Endothelial cell of umbilical vein (primary cell): ENCODE data around the gene ANKS1A. TPM values are rescaled to one million over a fixed set of nuclear protein-coding genes. Genes with fewer than 3 reads are reported as not detected.

ENCODE experiments used
- BruUV-seq: library from RNA; stranded (reverse); fragments of 400-500 nt; replicated peaks from 2 replicates; lab custom pipeline; 2021; lab: Mats Ljungman, UMichigan
- CTCF ChIA-PET: fragments of 300-600, 350-600 bp; sonication (Branson Sonifier 250); formaldehyde crosslinking; loops from one replicate; lab custom pipeline; 2021; ENCODE audit warnings: antibody characterized with exemption, inconsistent platforms; lab: Charles Lee
- POLR2A ChIA-PET: fragments of 300-600, 350-600 bp; sonication (Branson Sonifier 250); formaldehyde crosslinking; loops from one replicate; lab custom pipeline; 2021; ENCODE audit warnings: antibody characterized with exemption, inconsistent platforms; lab: Charles Lee
- DNase-seq: peaks from one replicate; pipeline ENCODE4 v3.0.0-alpha.2; 2011; ENCODE audit warnings: low read depth, low spot score
- FAIRE-seq: peaks from 2 replicates; lab custom pipeline; 2011; peaks lifted over from hg19 to GRCh38; lab: Jason Lieb, UNC
- H2AFZ ChIP-seq: 2 replicates; pipeline ENCODE4 v1.6.0; 2012; ENCODE audit warnings: low read depth, low read length, control low read depth, inconsistent platforms
- H3K27ac ChIP-seq: 2 replicates; pipeline ENCODE4 v1.5.1; 2011; ENCODE audit warnings: low read depth, mild to moderate bottlenecking, control low read depth, low read length, moderate library complexity; ENCODE audit not compliant: insufficient read depth
- H3K27me3 ChIP-seq, 2 experiments: 2 replicates each; pipeline versions ENCODE4 v1.6.0 to v1.6.1; 2011; ENCODE audit warnings: low read length in 2 of 2, mixed read lengths in 1 of 2; ENCODE audit not compliant: control insufficient read depth in 2 of 2, insufficient read depth in 2 of 2
- H3K36me3 ChIP-seq, 2 experiments: 2 replicates in 1 of 2; 3 replicates in 1 of 2; pipeline ENCODE4 v1.5.1; 2011; ENCODE audit warnings: low read length in 2 of 2, mild to moderate bottlenecking in 1 of 2, moderate library complexity in 1 of 2; ENCODE audit not compliant: control insufficient read depth in 2 of 2, insufficient read depth in 2 of 2; ENCODE audit errors: extremely low read depth in 1 of 2
- H3K4me1 ChIP-seq: 3 replicates; pipeline ENCODE4 v1.5.1; 2011; ENCODE audit warnings: mild to moderate bottlenecking, low read length; ENCODE audit not compliant: control insufficient read depth, insufficient read depth; ENCODE audit errors: extremely low read depth
- H3K4me2 ChIP-seq: 2 replicates; pipeline ENCODE4 v1.6.1; 2011; ENCODE audit warnings: low read length, control low read depth, mixed read lengths; ENCODE audit not compliant: insufficient read depth
- H3K4me3 ChIP-seq, 3 experiments: fragments of 200-600 bp in 1 of 3; sonication (generic), shearing (Covaris generic) in 1 of 3; replicated peaks in 1 of 3; 2 replicates each; pipeline ENCODE4 v1.5.1; 2011 to 2016; ENCODE audit warnings: control low read depth in 3 of 3, low read length in 3 of 3, mild to moderate bottlenecking in 2 of 3, inconsistent platforms in 1 of 3, low read depth in 1 of 3, moderate library complexity in 1 of 3; ENCODE audit not compliant: insufficient read depth in 1 of 3
- H3K79me2 ChIP-seq: 2 replicates; pipeline ENCODE4 v1.6.0; 2012; ENCODE audit warnings: low read length, inconsistent platforms; ENCODE audit not compliant: control insufficient read depth, insufficient read depth
- H3K9ac ChIP-seq: replicated peaks from 2 replicates; pipeline ENCODE3; 2011; ENCODE audit warnings: low read length, control low read depth; ENCODE audit not compliant: insufficient read depth; ENCODE audit errors: extremely low read depth
- H3K9me1 ChIP-seq: replicated peaks from 3 replicates; pipeline ENCODE4 v1.6.0; 2011; ENCODE audit warnings: mild to moderate bottlenecking, low read length; ENCODE audit not compliant: control insufficient read depth, insufficient read depth; ENCODE audit errors: extremely low read depth
- H3K9me3 ChIP-seq: replicated peaks from 2 replicates; pipeline ENCODE4 v1.5.1; 2012; ENCODE audit warnings: low read length, inconsistent platforms; ENCODE audit not compliant: control insufficient read depth, insufficient read depth
- H4K20me1 ChIP-seq: replicated peaks from 2 replicates; pipeline ENCODE3; 2011; ENCODE audit warnings: mild to moderate bottlenecking, low read length; ENCODE audit not compliant: control insufficient read depth, insufficient read depth; ENCODE audit errors: extremely low read depth
- CTCF ChIP-seq, 2 donors: IDR thresholded peaks; 1 replicate in 1 of 2; 2 replicates in 1 of 2; pipeline ENCODE4 v1.5.1; 2011; ENCODE audit warnings: low read length in 2 of 2, mild to moderate bottlenecking in 2 of 2, moderate library complexity in 2 of 2, control low read depth in 1 of 2, inconsistent platforms in 1 of 2, low read depth in 1 of 2; ENCODE audit not compliant: insufficient read depth in 1 of 2; ENCODE audit errors: extremely low read depth in 1 of 2
- EZH2 ChIP-seq: IDR thresholded peaks from 2 replicates; pipeline ENCODE4 v1.6.1; 2012; ENCODE audit warnings: borderline replicate concordance, low read depth, mild to moderate bottlenecking, moderate library complexity, low read length, inconsistent platforms; ENCODE audit not compliant: severe bottlenecking
- FOS ChIP-seq: IDR thresholded peaks from 2 replicates; pipeline ENCODE4 v1.6.1; 2011; ENCODE audit warnings: mild to moderate bottlenecking, low read length, moderate library complexity, borderline replicate concordance; ENCODE audit not compliant: insufficient read depth
- GATA2 ChIP-seq: IDR thresholded peaks from 2 replicates; pipeline ENCODE4 v1.7.0; 2011; ENCODE audit warnings: low read depth, mild to moderate bottlenecking, moderate library complexity, mixed read lengths, low read length; ENCODE audit not compliant: insufficient read length, insufficient read depth
- JUN ChIP-seq: IDR thresholded peaks from 2 replicates; pipeline ENCODE4 v1.6.1; 2011; ENCODE audit warnings: borderline replicate concordance, low read depth; ENCODE audit not compliant: insufficient read length, insufficient read depth
- MYC ChIP-seq: IDR thresholded peaks from one replicate; pipeline ENCODE4 v1.6.1; 2011; ENCODE audit warnings: mild to moderate bottlenecking, low read depth, low read length
- POLR2A ChIP-seq: IDR thresholded peaks from 2 replicates; pipeline ENCODE4 v1.6.1; 2012; ENCODE audit warnings: low read depth, mild to moderate bottlenecking, control low read depth, low read length
- dilution Hi-C: fragments of 300-500 bp; cut with MboI; formaldehyde crosslinking; loops from one replicate; pipeline ENCODE4 v1.15.0; 2019; ENCODE audit warnings: low sequenced_read_pairs; ENCODE audit not compliant: extremely low pct_ligation_motif_present
- intact Hi-C: fragments of 100-400 bp; cut with micrococcal nuclease; formaldehyde crosslinking; loops from one replicate; pipeline ENCODE4 v1.10.0; 2022
- polyA plus RNA-seq, 4 experiments: library from polyadenylated mRNA; depleted of rRNA in 3 of 4; stranded (reverse) in 3 of 4; unstranded in 1 of 4; fragments of >200 nt; gene quantifications; 2 replicates each; pipeline versions ENCODE4 v1.2.1 to v1.2.3, GENCODE V29; 2011 to 2012; ENCODE audit warnings: missing spikeins in 1 of 4
- total RNA-seq: library from RNA; stranded (reverse); gene quantifications from 2 replicates; pipeline ENCODE4 v1.2.3, GENCODE V29; 2021

The ANKS1A gene
- total and polyA plus RNA-seq, 2 donors (not counting 3 experiments of a cell fraction or from before 2014, with no cell fraction given), result 8.9 to 26.1 TPM

- no TSS peak for BruUV-seq
- TF ChIP-seq FOS (no peak), EZH2 (no peak), MYC (no peak), GATA2 (no peak), CTCF (IDR thresholded peaks at IDR 0.05; ENCODE audit: extremely low read depth in 1 of 2, insufficient read depth in 1 of 2, low read depth in 1 of 2, low read length in 2 of 2) (no peak), POLR2A (no peak), JUN (no peak)
- Histone ChIP-seq H3K9ac (no peak overlapping the region), H3K4me1 (peaks cover 9% of the 10 kb centered on the region), H3K79me2 (no peaks in the 10 kb centered on the region), H3K36me3 (peaks cover 0 to 36% of the 10 kb centered on the region in 2 experiments), H4K20me1 (no peaks in the 10 kb centered on the region), H3K4me3 (no peak overlapping the region), H2AFZ (no peak overlapping the region), H3K9me3 (no peaks in the 10 kb centered on the region), H3K9me1 (no peaks in the 10 kb centered on the region), H3K4me2 (no peak overlapping the region), H3K27me3 (no peaks in the 10 kb centered on the region), H3K27ac (no peak overlapping the region)
- ChIA-PET CTCF (interaction anchor here (0.8 to 2.1 kb wide), 2 partner anchors 47 to 77 kb away, joined by 4 to 11 read pairs; no protein-coding TSS in a partner anchor), POLR2A (no interaction called here)
- dilution Hi-C loops (no loop called here), intact Hi-C loops (loop anchor here (5.0 kb wide), 1 partner anchor 77 kb away; no protein-coding TSS in a partner anchor)
- FAIRE-seq (no peak), DNase-seq (no peak)
These were observed 175.2 kb downstream of the ANKS1A start for GRCh38 chr6:35064290-35064689.
